Measurements from ENCODE around the gene NRF1. TPM values are rescaled to one million over a fixed set of nuclear protein-coding genes. Genes with fewer than 3 reads are reported as not detected.

Gene NRF1
- total and polyA plus RNA-seq, 2 of the 8 experiments (the other 6 are each of a cell fraction or from before 2014, with no cell fraction given): 18.2 to 21.4 TPM

DNA sequence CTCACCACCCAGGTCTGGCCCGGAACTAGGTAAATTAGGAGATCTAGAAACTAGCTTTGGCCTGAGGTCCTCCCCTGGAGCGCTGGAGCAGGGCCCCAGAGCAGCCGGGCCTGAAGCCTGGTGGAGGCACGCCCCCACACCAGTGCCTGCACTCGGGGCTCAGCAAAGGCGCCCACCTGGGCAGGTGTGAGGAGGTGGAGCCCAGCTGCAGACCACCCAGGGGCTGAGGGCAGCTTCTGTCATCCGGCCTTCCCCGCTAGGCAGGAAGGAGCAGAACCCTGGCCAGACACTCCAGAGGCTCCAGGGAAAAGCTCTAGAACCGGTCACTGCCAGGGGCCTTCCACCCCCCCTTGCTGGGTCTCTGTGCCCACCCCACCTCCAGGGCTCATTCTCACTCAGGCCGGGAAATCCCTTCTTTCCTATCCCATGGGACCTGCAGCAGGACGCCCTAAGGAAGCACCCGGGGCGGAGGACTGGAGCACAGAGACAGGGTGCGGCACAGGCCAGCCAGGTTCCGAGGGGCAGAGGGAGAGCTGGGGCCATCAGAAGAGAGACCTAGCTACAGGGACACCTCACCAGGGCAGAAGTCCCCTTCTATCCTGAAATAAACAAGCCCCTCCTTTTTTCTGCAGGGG, 161.2 kb downstream of the NRF1 start:
- Histone ChIP-seq H3K23me2 (ENCODE audit: low read depth, low read length) (peaks cover 6% of the 10 kb centered on the region), H3K79me1 (ENCODE audit: low read depth, low read length) (peaks cover 23% of the 10 kb centered on the region), H3K4me1 (replicated peaks in 1 of 4; ENCODE audit: control insufficient read depth in 3 of 4, insufficient read depth in 4 of 4, low read length in 3 of 4) (peaks cover 15 to 74% (median 53%) of the 10 kb centered on the region in 4 experiments), H3K4ac (replicated peaks; ENCODE audit: insufficient read length, low read depth, low read length) (peak overlapping the region; percentile 53), H2AK5ac (ENCODE audit: low read depth, low read length) (no peak overlapping the region), H3K14ac (ENCODE audit: insufficient read length) (no peak overlapping the region), H3K9ac (replicated peaks in 1 of 4; ENCODE audit: extremely low read depth in 1 of 4, low read depth in 3 of 4, low read length in 3 of 4) (no peak overlapping the region), H3K18ac (ENCODE audit: extremely low read depth, low read length) (peak overlapping the region; percentile 86; the same call in 1 of the 2 replicates), H4K20me1 (replicated peaks in 1 of 2; ENCODE audit: control insufficient read depth in 1 of 2, insufficient read depth in 2 of 2, low read length in 2 of 2) (peaks cover 3 to 11% of the 10 kb centered on the region in 2 experiments), H2BK5ac (ENCODE audit: low read depth, low read length) (peak overlapping the region; percentile 91; the same call in 1 of the 2 replicates), H2BK20ac (ENCODE audit: low read length) (peak overlapping the region; percentile 82; the same call in 1 of the 2 replicates), H3K27ac (ENCODE audit: low read depth, low read length) (no peak overlapping the region), H2BK120ac (replicated peaks; ENCODE audit: low read depth, low read length) (no peak overlapping the region), H3K79me2 (ENCODE audit: control insufficient read depth in 1 of 2, insufficient read depth in 2 of 2, low read length in 2 of 2) (peaks cover 2 to 29% of the 10 kb centered on the region in 2 experiments; a peak in 2 of 4 replicates), H3K27me3 (replicated peaks in 1 of 4; ENCODE audit: control insufficient read depth in 3 of 4, extremely low read depth in 1 of 4, insufficient read depth in 3 of 4, low read length in 3 of 4) (peaks cover 6 to 27% (median 25%) of the 10 kb centered on the region in 4 experiments), H4K8ac (ENCODE audit: extremely low read depth, insufficient read depth, low read length) (no peak overlapping the region), H2BK15ac (ENCODE audit: low read length) (peak overlapping the region; percentile 72; the same call in 1 of the 2 replicates), H2BK12ac (ENCODE audit: low read depth, low read length) (peak overlapping the region; percentile 90; the same call in 1 of the 2 replicates), H3K4me3 (ENCODE audit: extremely low read depth in 1 of 4, insufficient read depth in 2 of 4, low read depth in 3 of 4, low read length in 4 of 4) (no peak overlapping the region), H3K9me3 (ENCODE audit: insufficient read depth in 2 of 2, low read depth in 1 of 2, low read length in 1 of 2) (no peaks in the 10 kb centered on the region), H3K36me3 (ENCODE audit: control insufficient read depth in 2 of 4, insufficient read depth in 4 of 4, low read length in 3 of 4) (peaks cover 0 to 8% (median 0%) of the 10 kb centered on the region in 4 experiments; a peak in 1 of 8 replicates), H3K4me2 (ENCODE audit: insufficient read depth in 1 of 2, low read depth in 2 of 2, low read length in 2 of 2) (0 out of 4 replicates have a peak overlapping the region, but pooled peaks have one; percentile 3 to 24), H3K56ac (replicated peaks; ENCODE audit: insufficient read length, low read depth, low read length) (no peak overlapping the region), H4K91ac (replicated peaks; ENCODE audit: insufficient read length, low read length) (peak overlapping the region; percentile 83), H4K5ac (ENCODE audit: insufficient read length, low read depth, low read length) (no peak overlapping the region), H2AFZ (ENCODE audit: low read length) (no peak overlapping the region), H3K23ac (ENCODE audit: insufficient read length) (no peak overlapping the region)
- TF ChIP-seq SUZ12 (IDR thresholded peaks at IDR 0.05; ENCODE audit: low read length) (no peak), BCL11A (IDR thresholded peaks at IDR 0.05; ENCODE audit: low read depth in 2 of 2, low read length in 2 of 2) (no peak)
- TF ChIP-seq, protein P1, sequence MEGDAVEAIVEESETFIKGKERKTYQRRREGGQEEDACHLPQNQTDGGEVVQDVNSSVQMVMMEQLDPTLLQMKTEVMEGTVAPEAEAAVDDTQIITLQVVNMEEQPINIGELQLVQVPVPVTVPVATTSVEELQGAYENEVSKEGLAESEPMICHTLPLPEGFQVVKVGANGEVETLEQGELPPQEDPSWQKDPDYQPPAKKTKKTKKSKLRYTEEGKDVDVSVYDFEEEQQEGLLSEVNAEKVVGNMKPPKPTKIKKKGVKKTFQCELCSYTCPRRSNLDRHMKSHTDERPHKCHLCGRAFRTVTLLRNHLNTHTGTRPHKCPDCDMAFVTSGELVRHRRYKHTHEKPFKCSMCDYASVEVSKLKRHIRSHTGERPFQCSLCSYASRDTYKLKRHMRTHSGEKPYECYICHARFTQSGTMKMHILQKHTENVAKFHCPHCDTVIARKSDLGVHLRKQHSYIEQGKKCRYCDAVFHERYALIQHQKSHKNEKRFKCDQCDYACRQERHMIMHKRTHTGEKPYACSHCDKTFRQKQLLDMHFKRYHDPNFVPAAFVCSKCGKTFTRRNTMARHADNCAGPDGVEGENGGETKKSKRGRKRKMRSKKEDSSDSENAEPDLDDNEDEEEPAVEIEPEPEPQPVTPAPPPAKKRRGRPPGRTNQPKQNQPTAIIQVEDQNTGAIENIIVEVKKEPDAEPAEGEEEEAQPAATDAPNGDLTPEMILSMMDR (IDR thresholded peaks at IDR 0.05; ENCODE audit: control extremely low read depth in 1 of 3, insufficient read depth in 1 of 3, low read depth in 1 of 3, low read length in 3 of 3): no peak
- 81% methylated on average over 15 of the region's 15 CpGs; no CpG with 5 or more reads in 1 of the 2 experiments for WGBS, 2 experiments (ENCODE audit: extremely low coverage in 1 of 2, insufficient coverage in 1 of 2, insufficient read length in 1 of 2, insufficient replicate concordance in 2 of 2, low coverage in 1 of 2, low lambda C conversion rate in 2 of 2, missing lambda C conversion rate in 1 of 2)
- CTCF ChIA-PET (ENCODE audit: partially characterized antibody): interaction anchor here (0.5 to 8.1 kb wide), 14 partner anchors 8 to 408 kb away, joined by 3 to 45 read pairs (median 4); no protein-coding TSS in a partner anchor
- no peak for DNase-seq (ENCODE audit: low read depth in 1 of 2, low spot score in 2 of 2)
- FAIRE-seq: no peak
- POLR2A ChIA-PET (ENCODE audit: partially characterized antibody): interaction anchor here (0.6 to 3.1 kb wide), 5 partner anchors 9 to 117 kb away, joined by 3 to 27 read pairs (median 3); no protein-coding TSS in a partner anchor
